ENCODE data around the gene CAMTA1. TPM values are rescaled to one million over a fixed set of nuclear protein-coding genes. Genes with fewer than 3 reads are reported as not detected.

The CAMTA1 gene
- total RNA-seq, 2 experiments from 2014 or later, result 45.5 to 45.6 TPM

- POLR2A ChIA-PET, result no interaction called here
- DNase-seq (no peak), ATAC-seq (ENCODE audit: low read depth) (no peak)
- H3K4me3 Mint-ChIP-seq, result no peak overlapping the region
- no peaks in the 10 kb centered on the region for H3K4me1 Mint-ChIP-seq
- H3K36me3 Mint-ChIP-seq, result peaks cover 2% of the 10 kb centered on the region
- peaks cover 16% of the 10 kb centered on the region for H3K9me3 Mint-ChIP-seq
- no peak overlapping the region for H3K27ac Mint-ChIP-seq
- peaks cover 13% of the 10 kb centered on the region for H3K27me3 Mint-ChIP-seq
These were observed 484.3 kb downstream of the CAMTA1 start for GRCh38 chr1:7269525-7269924.

GRCh38 chr1:7274256-7274655 is 489.0 kb downstream of the CAMTA1 start:
- no peak overlapping the region for H3K4me3 Mint-ChIP-seq
- POLR2A ChIA-PET, result no interaction called here
- H3K27me3 Mint-ChIP-seq, result peaks cover 14% of the 10 kb centered on the region
- no peaks in the 10 kb centered on the region for H3K36me3 Mint-ChIP-seq
- no peak overlapping the region for H3K27ac Mint-ChIP-seq
- no peak for DNase-seq
- no peak for ATAC-seq (ENCODE audit: low read depth)
- H3K4me1 Mint-ChIP-seq, result no peaks in the 10 kb centered on the region
- peaks cover 6% of the 10 kb centered on the region for H3K9me3 Mint-ChIP-seq

GRCh38 chr1:7278045-7278444 is 492.8 kb downstream of the CAMTA1 start:
- Mint-ChIP-seq H3K27me3 (peaks cover 6% of the 10 kb centered on the region), H3K4me3 (no peak overlapping the region), H3K9me3 (peaks cover 2% of the 10 kb centered on the region), H3K4me1 (no peaks in the 10 kb centered on the region), H3K36me3 (no peaks in the 10 kb centered on the region), H3K27ac (no peak overlapping the region)
- ATAC-seq (ENCODE audit: low read depth) (no peak), DNase-seq (no peak)
- POLR2A ChIA-PET, result no interaction called here

GRCh38 chr1:7278827-7279765 is 493.8 kb downstream of the CAMTA1 start:
- DNase-seq, result no peak
- Mint-ChIP-seq H3K27ac (no peak overlapping the region), H3K4me1 (no peaks in the 10 kb centered on the region), H3K27me3 (peaks cover 6% of the 10 kb centered on the region), H3K9me3 (peaks cover 2% of the 10 kb centered on the region), H3K4me3 (no peak overlapping the region), H3K36me3 (no peaks in the 10 kb centered on the region)
- POLR2A ChIA-PET, result no interaction called here
- ATAC-seq (ENCODE audit: low read depth), result no peak

- no peaks in the 10 kb centered on the region for H3K36me3 Mint-ChIP-seq
- no peak overlapping the region for H3K4me3 Mint-ChIP-seq
- peaks cover 6% of the 10 kb centered on the region for H3K27me3 Mint-ChIP-seq
- ATAC-seq (ENCODE audit: low read depth) (no peak), DNase-seq (no peak)
- no peaks in the 10 kb centered on the region for H3K4me1 Mint-ChIP-seq
- H3K27ac Mint-ChIP-seq, result no peak overlapping the region
- H3K9me3 Mint-ChIP-seq, result peaks cover 2% of the 10 kb centered on the region
- POLR2A ChIA-PET, result no interaction called here
These were observed 494.5 kb downstream of the CAMTA1 start for GRCh38 chr1:7279769-7280168.

GRCh38 chr1:7280347-7280960 is 495.2 kb downstream of the CAMTA1 start:
- DNase-seq (no peak), ATAC-seq (ENCODE audit: low read depth) (no peak)
- H3K9me3 Mint-ChIP-seq, result peaks cover 2% of the 10 kb centered on the region
- H3K36me3 Mint-ChIP-seq, result no peaks in the 10 kb centered on the region
- no peak overlapping the region for H3K4me3 Mint-ChIP-seq
- H3K4me1 Mint-ChIP-seq, result no peaks in the 10 kb centered on the region
- no peak overlapping the region for H3K27ac Mint-ChIP-seq
- H3K27me3 Mint-ChIP-seq, result peaks cover 6% of the 10 kb centered on the region
- POLR2A ChIA-PET, result no interaction called here

- POLR2A ChIA-PET, result interaction anchor here (0.7 kb wide), 1 partner anchor 244 kb away, joined by 7 read pairs; no protein-coding TSS in a partner anchor
- no peak for DNase-seq
- no peaks in the 10 kb centered on the region for H3K36me3 Mint-ChIP-seq
- peaks cover 6% of the 10 kb centered on the region for H3K27me3 Mint-ChIP-seq
- ATAC-seq (ENCODE audit: low read depth), result no peak
- H3K27ac Mint-ChIP-seq, result no peak overlapping the region
- no peaks in the 10 kb centered on the region for H3K4me1 Mint-ChIP-seq
- peaks cover 1% of the 10 kb centered on the region for H3K9me3 Mint-ChIP-seq
- no peak overlapping the region for H3K4me3 Mint-ChIP-seq
These were observed 496.6 kb downstream of the CAMTA1 start for GRCh38 chr1:7281821-7282220.

GRCh38 chr1:7284839-7285435 is 499.7 kb downstream of the CAMTA1 start:
- peaks cover 2% of the 10 kb centered on the region for H3K4me1 Mint-ChIP-seq
- H3K27me3 Mint-ChIP-seq, result peaks cover 7% of the 10 kb centered on the region
- H3K4me3 Mint-ChIP-seq, result no peak overlapping the region
- H3K9me3 Mint-ChIP-seq, result no peaks in the 10 kb centered on the region
- H3K27ac Mint-ChIP-seq, result no peak overlapping the region
- ATAC-seq (ENCODE audit: low read depth), result no peak
- POLR2A ChIA-PET, result no interaction called here
- no peaks in the 10 kb centered on the region for H3K36me3 Mint-ChIP-seq
- DNase-seq, result no peak

- H3K4me1 Mint-ChIP-seq, result peaks cover 2% of the 10 kb centered on the region
These were observed 500.7 kb downstream of the CAMTA1 start for GRCh38 chr1:7285856-7286454.

GRCh38 chr1:7287013-7287412 is 501.8 kb downstream of the CAMTA1 start:
- POLR2A ChIA-PET, result no interaction called here
- Mint-ChIP-seq H3K9me3 (no peaks in the 10 kb centered on the region), H3K36me3 (no peaks in the 10 kb centered on the region), H3K4me1 (peaks cover 2% of the 10 kb centered on the region), H3K4me3 (no peak overlapping the region), H3K27me3 (peaks cover 7% of the 10 kb centered on the region), H3K27ac (no peak overlapping the region)
- DNase-seq, result no peak
- ATAC-seq (ENCODE audit: low read depth), result no peak

More at GRCh38 chr1:7285856-7286454, 500.7 kb downstream of the CAMTA1 start:
- Mint-ChIP-seq H3K27ac (no peak overlapping the region), H3K4me3 (no peak overlapping the region), H3K9me3 (no peaks in the 10 kb centered on the region), H3K27me3 (peaks cover 7% of the 10 kb centered on the region), H3K36me3 (no peaks in the 10 kb centered on the region)
- POLR2A ChIA-PET, result no interaction called here
- ATAC-seq (ENCODE audit: low read depth) (no peak), DNase-seq (no peak)

- POLR2A ChIA-PET, result no interaction called here
- DNase-seq, result no peak
- no peak overlapping the region for H3K4me3 Mint-ChIP-seq
- H3K36me3 Mint-ChIP-seq, result no peaks in the 10 kb centered on the region
- no peaks in the 10 kb centered on the region for H3K9me3 Mint-ChIP-seq
- peaks cover 7% of the 10 kb centered on the region for H3K27me3 Mint-ChIP-seq
- peaks cover 2% of the 10 kb centered on the region for H3K4me1 Mint-ChIP-seq
- ATAC-seq (ENCODE audit: low read depth), result no peak
- no peak overlapping the region for H3K27ac Mint-ChIP-seq
These were observed 503.7 kb downstream of the CAMTA1 start for GRCh38 chr1:7288992-7289391.

- peaks cover 2% of the 10 kb centered on the region for H3K4me1 Mint-ChIP-seq
- H3K27ac Mint-ChIP-seq, result no peak overlapping the region
- no peaks in the 10 kb centered on the region for H3K9me3 Mint-ChIP-seq
- POLR2A ChIA-PET, result no interaction called here
- no peak overlapping the region for H3K4me3 Mint-ChIP-seq
- ATAC-seq (ENCODE audit: low read depth) (no peak), DNase-seq (no peak)
- no peaks in the 10 kb centered on the region for H3K36me3 Mint-ChIP-seq
- H3K27me3 Mint-ChIP-seq, result peaks cover 7% of the 10 kb centered on the region
These were observed 504.4 kb downstream of the CAMTA1 start for GRCh38 chr1:7289694-7290093.
